GM08714 (cell line): ENCODE results near the gene RUNX1.

ENCODE experiments used
- H3K4me3 ChIP-seq: fragments of 200-500 bp; sonication (Bioruptor generic); 2 replicates; pipeline ENCODE4 v1.5.1; 2014; ENCODE audit warnings: mild to moderate bottlenecking, low read length, inconsistent platforms
- ZNF274 ChIP-seq: IDR thresholded peaks from 2 replicates; pipeline ENCODE4 v1.6.1; 2012; ENCODE audit warnings: mild to moderate bottlenecking, low read depth, low read length

The RUNX1 gene

GRCh38 chr21:34944015-34944755 lies 104.9 kb downstream of the RUNX1 start:
- H3K4me3 ChIP-seq, result no peak overlapping the region
- TF ChIP-seq ZNF274, result no peak

GRCh38 chr21:34942911-34943310 lies 106.2 kb downstream of the RUNX1 start:
- no peak for TF ChIP-seq ZNF274
- no peak overlapping the region for H3K4me3 ChIP-seq

GRCh38 chr21:34941162-34941561 lies 107.9 kb downstream of the RUNX1 start:
- no peak overlapping the region for H3K4me3 ChIP-seq
- TF ChIP-seq ZNF274, result no peak

GRCh38 chr21:34939673-34940331 lies 109.3 kb downstream of the RUNX1 start:
- no peak for TF ChIP-seq ZNF274
- H3K4me3 ChIP-seq, result no peak overlapping the region

GRCh38 chr21:34938089-34938764 lies 110.9 kb downstream of the RUNX1 start:
- no peak overlapping the region for H3K4me3 ChIP-seq
- no peak for TF ChIP-seq ZNF274

- no peak overlapping the region for H3K4me3 ChIP-seq
- no peak for TF ChIP-seq ZNF274
Observed at GRCh38 chr21:34936883-34937563, 112.1 kb downstream of the RUNX1 start.

- H3K4me3 ChIP-seq, result no peak overlapping the region
- TF ChIP-seq ZNF274, result no peak
Observed at GRCh38 chr21:34936371-34936789, 112.7 kb downstream of the RUNX1 start.

- H3K4me3 ChIP-seq, result no peak overlapping the region
- no peak for TF ChIP-seq ZNF274
Observed at GRCh38 chr21:34935898-34936297, 113.2 kb downstream of the RUNX1 start.

GRCh38 chr21:34935452-34935851 lies 113.7 kb downstream of the RUNX1 start:
- TF ChIP-seq ZNF274, result no peak
- H3K4me3 ChIP-seq, result no peak overlapping the region

- no peak overlapping the region for H3K4me3 ChIP-seq
- TF ChIP-seq ZNF274, result no peak
Observed at GRCh38 chr21:34934350-34934749, 114.8 kb downstream of the RUNX1 start.

- no peak for TF ChIP-seq ZNF274
- no peak overlapping the region; the same call in 1 of the 2 replicates for H3K4me3 ChIP-seq
Observed at GRCh38 chr21:34933609-34934335, 115.3 kb downstream of the RUNX1 start.

GRCh38 chr21:34932233-34932632 lies 116.9 kb downstream of the RUNX1 start:
- TF ChIP-seq ZNF274, result no peak
- no peak overlapping the region for H3K4me3 ChIP-seq

- TF ChIP-seq ZNF274, result no peak
- H3K4me3 ChIP-seq, result no peak overlapping the region
Observed at GRCh38 chr21:34930971-34931370, 118.1 kb downstream of the RUNX1 start.

- no peak overlapping the region for H3K4me3 ChIP-seq
- no peak for TF ChIP-seq ZNF274
Observed at GRCh38 chr21:34928637-34929036, 120.5 kb downstream of the RUNX1 start.
